Fibroblast of lung (primary cell): ENCODE data around the gene SUPT5H. TPM values are rescaled to one million over a fixed set of nuclear protein-coding genes. Genes with fewer than 3 reads are reported as not detected.

Source experiments
- DNase-seq, 2 donors: peaks; one replicate each; pipeline versions ENCODE4 v3.0.0 to v3.0.0-alpha.2; 2010; ENCODE audit warnings: low read depth in 2 of 2
- H2AFZ ChIP-seq: 2 replicates; pipeline ENCODE4 v1.5.1; 2012; ENCODE audit warnings: low read length, control low read depth, inconsistent platforms
- H3K27ac ChIP-seq: 2 replicates; pipeline ENCODE4 v1.5.1; 2011; ENCODE audit warnings: low read length, control low read depth; ENCODE audit not compliant: insufficient read depth
- H3K27me3 ChIP-seq: 2 replicates; pipeline ENCODE4 v1.5.1; 2011; ENCODE audit warnings: mild to moderate bottlenecking, low read length; ENCODE audit not compliant: control insufficient read depth, insufficient read depth
- H3K36me3 ChIP-seq: 2 replicates; pipeline ENCODE4 v1.5.1; 2011; ENCODE audit warnings: low read length; ENCODE audit not compliant: control insufficient read depth, insufficient read depth
- H3K4me1 ChIP-seq: 2 replicates; pipeline ENCODE4 v1.5.1; 2011; ENCODE audit warnings: low read length; ENCODE audit not compliant: control insufficient read depth, insufficient read depth; ENCODE audit errors: extremely low read depth
- H3K4me2 ChIP-seq: 2 replicates; pipeline ENCODE4 v1.5.1; 2011; ENCODE audit warnings: low read length, control low read depth; ENCODE audit not compliant: insufficient read depth; ENCODE audit errors: extremely low read depth
- H3K4me3 ChIP-seq, 4 experiments: fragments of 200-600 bp in 1 of 4; sonication (generic) in 1 of 4; replicated peaks in 1 of 4; 2 replicates each; pipeline ENCODE4 v1.5.1; 2011 to 2016; ENCODE audit warnings: low read length in 4 of 4, low read depth in 3 of 4, mild to moderate bottlenecking in 3 of 4, control low read depth in 2 of 4, inconsistent platforms in 1 of 4, mixed read lengths in 1 of 4; ENCODE audit not compliant: insufficient read depth in 1 of 4; ENCODE audit errors: control extremely low read depth in 1 of 4
- H3K79me2 ChIP-seq: 2 replicates; pipeline ENCODE4 v1.5.1; 2012; ENCODE audit warnings: mild to moderate bottlenecking, low read length, inconsistent platforms; ENCODE audit not compliant: control insufficient read depth, insufficient read depth
- H3K9ac ChIP-seq: 2 replicates; pipeline ENCODE4 v1.5.1; 2011; ENCODE audit warnings: mild to moderate bottlenecking, low read length, control low read depth; ENCODE audit not compliant: insufficient read depth
- H3K9me3 ChIP-seq: 2 replicates; pipeline ENCODE4 v1.5.1; 2012; ENCODE audit warnings: low read depth, low read length; ENCODE audit not compliant: control insufficient read depth, insufficient read depth
- H4K20me1 ChIP-seq: 2 replicates; pipeline ENCODE4 v1.5.1; 2011; ENCODE audit warnings: low read length; ENCODE audit not compliant: control insufficient read depth, insufficient read depth; ENCODE audit errors: extremely low read depth
- EZH2 ChIP-seq: IDR thresholded peaks from 2 replicates; pipeline ENCODE4 v1.5.1; 2012; ENCODE audit warnings: low read length, control low read depth, mild to moderate bottlenecking; ENCODE audit errors: missing control alignments
- polyA plus RNA-seq, 2 donors: library from polyadenylated mRNA; depleted of rRNA in 1 of 2; stranded (reverse) in 1 of 2; unstranded in 1 of 2; fragments of >200 nt; gene quantifications; 2 replicates each; pipeline ENCODE4 v1.2.1, GENCODE V29; 2011 to 2012; ENCODE audit warnings: missing spikeins in 1 of 2
- total RNA-seq: library from RNA; depleted of rRNA; stranded (reverse); fragments of >200 nt; gene quantifications from 2 replicates; pipeline ENCODE4 v1.2.1, GENCODE V29; 2014
- TF ChIP-seq, protein P1 (sequence below), 2 donors: IDR thresholded peaks in 1 of 2; conservative IDR thresholded peaks in 1 of 2; 1 replicate in 1 of 2; 2 replicates in 1 of 2; pipeline ENCODE4 v1.5.1; 2011 to 2012; ENCODE audit warnings: low read length in 2 of 2, control low read depth in 1 of 2, inconsistent platforms in 1 of 2, low read depth in 1 of 2, mild to moderate bottlenecking in 1 of 2

The SUPT5H gene
- total and polyA plus RNA-seq, 2 donors (not counting 1 experiment from before 2014, with no cell fraction given): 50.2 to 77.8 TPM

DNA sequence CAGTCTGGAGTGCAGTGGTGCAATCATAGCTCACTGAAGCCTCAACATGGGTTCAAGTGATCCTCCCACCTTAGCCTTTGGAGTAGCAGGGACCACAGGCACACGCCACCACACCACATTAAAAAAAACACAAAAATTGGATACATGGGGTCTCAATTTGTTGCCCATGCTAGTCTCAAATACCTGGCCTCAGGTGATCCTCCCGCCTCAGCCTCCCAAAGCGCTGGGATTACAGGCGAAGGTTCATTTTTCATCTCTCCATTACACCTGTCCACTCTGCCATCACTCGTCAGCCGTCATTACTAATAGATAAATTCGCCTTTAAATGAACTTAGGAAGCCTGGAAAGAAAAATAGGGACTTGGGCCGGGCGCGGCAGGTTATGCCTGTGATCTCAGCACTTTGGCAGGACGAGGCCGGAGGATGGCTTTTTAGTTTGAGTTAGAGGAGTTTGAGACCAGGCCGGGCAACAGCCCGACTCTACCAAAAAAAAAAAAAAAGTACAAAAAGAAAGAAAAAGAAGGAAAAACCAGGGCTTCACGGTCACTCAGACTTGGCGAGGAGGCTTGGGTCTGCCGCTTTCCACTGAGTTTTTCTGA is 685 bp upstream of the SUPT5H start:
- Histone ChIP-seq H3K27ac (peak overlapping the region; percentile 88), H3K27me3 (no peaks in the 10 kb centered on the region), H3K79me2 (peaks cover 49% of the 10 kb centered on the region), H3K4me1 (peaks cover 13% of the 10 kb centered on the region), H2AFZ (no peak overlapping the region), H3K4me3 (peak overlapping the region; percentile 51 to 99 (median 79)), H3K4me2 (peak overlapping the region; percentile 95), H3K9ac (peak overlapping the region; percentile 84), H3K36me3 (peaks cover 2% of the 10 kb centered on the region), H3K9me3 (no peaks in the 10 kb centered on the region), H4K20me1 (no peaks in the 10 kb centered on the region)
- no peak for TF ChIP-seq EZH2
- TF ChIP-seq, protein P1, sequence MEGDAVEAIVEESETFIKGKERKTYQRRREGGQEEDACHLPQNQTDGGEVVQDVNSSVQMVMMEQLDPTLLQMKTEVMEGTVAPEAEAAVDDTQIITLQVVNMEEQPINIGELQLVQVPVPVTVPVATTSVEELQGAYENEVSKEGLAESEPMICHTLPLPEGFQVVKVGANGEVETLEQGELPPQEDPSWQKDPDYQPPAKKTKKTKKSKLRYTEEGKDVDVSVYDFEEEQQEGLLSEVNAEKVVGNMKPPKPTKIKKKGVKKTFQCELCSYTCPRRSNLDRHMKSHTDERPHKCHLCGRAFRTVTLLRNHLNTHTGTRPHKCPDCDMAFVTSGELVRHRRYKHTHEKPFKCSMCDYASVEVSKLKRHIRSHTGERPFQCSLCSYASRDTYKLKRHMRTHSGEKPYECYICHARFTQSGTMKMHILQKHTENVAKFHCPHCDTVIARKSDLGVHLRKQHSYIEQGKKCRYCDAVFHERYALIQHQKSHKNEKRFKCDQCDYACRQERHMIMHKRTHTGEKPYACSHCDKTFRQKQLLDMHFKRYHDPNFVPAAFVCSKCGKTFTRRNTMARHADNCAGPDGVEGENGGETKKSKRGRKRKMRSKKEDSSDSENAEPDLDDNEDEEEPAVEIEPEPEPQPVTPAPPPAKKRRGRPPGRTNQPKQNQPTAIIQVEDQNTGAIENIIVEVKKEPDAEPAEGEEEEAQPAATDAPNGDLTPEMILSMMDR (conservative IDR thresholded peaks at IDR 0.05 in 1 of 2, IDR thresholded peaks at IDR 0.05 in 1 of 2; ENCODE audit: low read depth in 1 of 2, low read length in 2 of 2): no peak
- DNase-seq: peak; percentile 32 to 38

DNA sequence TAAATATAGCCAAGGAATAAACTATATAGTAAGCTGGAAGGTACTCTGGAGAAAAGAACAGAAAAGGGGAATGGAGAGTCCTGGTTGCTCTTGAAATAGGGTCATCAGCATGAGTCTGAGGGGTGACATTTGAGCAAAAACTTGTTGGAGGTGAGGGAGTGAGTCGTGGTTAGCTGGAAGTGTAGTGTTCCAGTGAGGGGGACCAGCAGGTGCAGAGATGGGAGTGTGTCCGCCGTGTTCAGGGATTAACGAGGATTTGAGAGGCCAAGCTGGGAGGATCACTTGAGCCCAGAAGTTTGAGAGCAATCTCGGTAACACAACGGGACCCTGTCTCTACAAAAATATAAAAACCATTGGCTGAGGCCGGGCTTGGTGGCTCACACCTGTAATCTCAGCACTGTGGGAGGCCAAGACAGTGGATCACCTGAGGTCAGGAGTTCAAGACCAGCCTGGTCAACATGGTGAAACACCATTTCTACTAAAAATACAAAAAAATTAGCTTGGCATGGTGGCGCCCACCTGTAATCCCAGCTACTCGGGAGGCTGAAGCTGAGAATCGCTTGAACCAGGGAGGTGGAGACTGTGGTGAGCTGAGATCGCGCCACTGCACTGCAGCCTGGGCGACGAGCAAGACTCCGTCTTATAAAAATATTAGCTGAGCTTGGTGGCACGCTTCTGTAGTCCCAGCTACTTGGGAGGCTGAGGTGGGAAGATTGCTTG is 1.1 kb downstream of the SUPT5H start:
- Histone ChIP-seq H3K4me3 (peak overlapping the region; percentile 51 to 99 (median 79)), H2AFZ (no peak overlapping the region), H3K36me3 (peaks cover 4% of the 10 kb centered on the region), H4K20me1 (no peaks in the 10 kb centered on the region), H3K4me1 (peaks cover 13% of the 10 kb centered on the region), H3K9me3 (no peaks in the 10 kb centered on the region), H3K27me3 (no peaks in the 10 kb centered on the region), H3K4me2 (peak overlapping the region; percentile 88), H3K79me2 (peaks cover 67% of the 10 kb centered on the region), H3K27ac (peak overlapping the region; percentile 88), H3K9ac (no peak overlapping the region)
- DNase-seq: no peak
- TF ChIP-seq EZH2: no peak
- TF ChIP-seq, protein P1 (conservative IDR thresholded peaks at IDR 0.05 in 1 of 2, IDR thresholded peaks at IDR 0.05 in 1 of 2; ENCODE audit: low read depth in 1 of 2, low read length in 2 of 2): no peak

DNA sequence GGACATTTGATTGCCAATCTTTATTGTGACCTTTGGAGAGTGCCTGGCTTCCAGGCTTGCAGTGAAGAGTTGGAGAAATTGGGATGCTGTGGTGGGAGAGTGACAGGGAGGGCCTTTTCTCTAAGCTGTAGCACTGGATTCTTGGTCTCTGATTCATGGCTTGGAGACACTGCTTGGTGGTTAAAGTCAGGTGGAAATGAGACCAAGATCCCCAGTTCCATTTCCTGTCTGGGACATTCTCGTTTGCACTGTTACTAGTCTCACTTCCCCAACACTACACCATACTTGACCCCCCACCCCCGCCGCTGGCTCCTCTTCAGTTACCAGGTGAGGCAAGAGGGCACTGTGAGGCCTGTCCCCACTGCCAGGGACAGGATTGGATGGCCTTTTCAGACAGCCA is 2.9 kb downstream of the SUPT5H start:
- Histone ChIP-seq H3K27me3 (no peaks in the 10 kb centered on the region), H3K27ac (peak overlapping the region; percentile 41), H4K20me1 (no peaks in the 10 kb centered on the region), H3K4me3 (no peak overlapping the region), H3K4me2 (no peak overlapping the region), H3K79me2 (peaks cover 83% of the 10 kb centered on the region), H3K36me3 (peaks cover 10% of the 10 kb centered on the region), H3K9ac (no peak overlapping the region), H3K9me3 (no peaks in the 10 kb centered on the region), H3K4me1 (peaks cover 13% of the 10 kb centered on the region), H2AFZ (no peak overlapping the region)
- peak in 1 of 2 donors; percentile 68 for DNase-seq
- TF ChIP-seq EZH2: no peak
- TF ChIP-seq, protein P1 (conservative IDR thresholded peaks at IDR 0.05 in 1 of 2, IDR thresholded peaks at IDR 0.05 in 1 of 2; ENCODE audit: low read depth in 1 of 2, low read length in 2 of 2): no peak
